Upper lobe of left lung (tissue), 6 donors: ENCODE data around the gene MEPE. TPM values are rescaled to one million over a fixed set of nuclear protein-coding genes. Genes with fewer than 3 reads are reported as not detected.
A peak's percentile ranks its signal among the peaks of the same experiment; 100 is the strongest.

Experiments used
- ATAC-seq, 2 donors: fragments of 200-7000 bp; cut with Tn5 transposase; one replicate each; pipeline ENCODE4 v1.9.1; 2022; ENCODE audit warnings: mild to moderate bottlenecking in 2 of 2, moderate library complexity in 2 of 2; ENCODE audit not compliant: low FRiP score in 2 of 2
- DNase-seq, 2 donors: peaks; one replicate each; pipeline ENCODE4 v3.0.0-alpha.2; 2019 to 2020
- H3K27ac ChIP-seq, 4 donors: fragments of 200-600 bp; sonication (generic); one replicate each; pipeline ENCODE4 v1.5.1; 2016 to 2019
- H3K27me3 ChIP-seq, 4 donors: fragments of 200-600 bp; sonication (generic); one replicate each; pipeline ENCODE4 v1.5.1; 2017 to 2019
- H3K36me3 ChIP-seq, 4 donors: fragments of 200-600 bp; sonication (generic); one replicate each; pipeline ENCODE4 v1.5.1; 2016 to 2019
- H3K4me1 ChIP-seq, 4 donors: fragments of 200-600 bp; sonication (generic); one replicate each; pipeline ENCODE4 v1.5.1; 2018 to 2019
- H3K4me3 ChIP-seq, 4 donors: fragments of 200-600 bp; sonication (generic); one replicate each; pipeline ENCODE4 v1.5.1; 2017 to 2019; ENCODE audit warnings: mild to moderate bottlenecking in 2 of 4, moderate library complexity in 1 of 4
- H3K9me3 ChIP-seq, 4 donors: fragments of 200-600 bp; sonication (generic); one replicate each; pipeline ENCODE4 v1.5.1; 2018 to 2019
- CTCF ChIP-seq, 6 experiments: fragments of 450-650 bp in 4 of 6; fragments of 200-600 bp in 2 of 6; sonication (generic) in 2 of 6; IDR thresholded peaks; one replicate each; pipeline ENCODE4 v1.5.1; 2016 to 2019; ENCODE audit warnings: antibody characterized with exemption in 6 of 6
- EP300 ChIP-seq, 4 donors: sonication (generic); formaldehyde crosslinking; IDR thresholded peaks; one replicate each; pipeline ENCODE4 v1.5.1; 2017; ENCODE audit warnings: antibody characterized with exemption in 4 of 4, control low read depth in 2 of 4
- POLR2A ChIP-seq, 4 donors: fragments of 450-650 bp; IDR thresholded peaks; one replicate each; pipeline ENCODE4 v1.5.1; 2016 to 2017; ENCODE audit warnings: antibody characterized with exemption in 4 of 4, mild to moderate bottlenecking in 2 of 4
- POLR2AphosphoS5 ChIP-seq, 2 donors: sonication (generic); formaldehyde crosslinking; IDR thresholded peaks; one replicate each; pipeline ENCODE4 v1.5.1; 2017; ENCODE audit warnings: antibody characterized with exemption in 2 of 2
- WGBS, 2 donors: methylation state at CpG; one replicate each; pipeline ENCODE4 v1.1.5; 2017 to 2018; 5-methylcytosine and 5-hydroxymethylcytosine counted together
- total RNA-seq, 6 donors: library from RNA; depleted of rRNA in 4 of 6; stranded (reverse); fragments of >200 nt in 4 of 6; gene quantifications; one replicate each; pipeline versions ENCODE4 v1.1.0 to v1.2.1, GENCODE V29; 2016 to 2021
- donor health status: DM: no; HTN: no; CAD: no; lungs with moderate emphysema.
- donor health status: DM: no; HTN: yes; CAD: no; lungs with severe emphysema.

The MEPE gene
- not detected for total RNA-seq

- Histone ChIP-seq H3K36me3 (no peaks in the 10 kb centered on the region), H3K4me3 (no peak within 1 kb of the TSS), H3K27me3 (no peaks in the 10 kb centered on the region), H3K27ac (no peak within 1 kb of the TSS), H3K9me3 (no peaks in the 10 kb centered on the region), H3K4me1 (no peaks in the 10 kb centered on the region)
- DNase-seq = no peak
- WGBS, 2 donors = 95 to 98% methylated on average over 2 of the region's 2 CpGs
- TF ChIP-seq CTCF (IDR thresholded peaks at IDR 0.05) (no peak), POLR2AphosphoS5 (IDR thresholded peaks at IDR 0.05) (no peak), EP300 (IDR thresholded peaks at IDR 0.05) (no peak)
- ATAC-seq = no peak
Observed at GRCh38 chr4:87832669-87833068, at the start of gene MEPE. Gene MEPE (plus strand): TSS chr4:87832969. CDS start chr4:87834715, 1,746 bp downstream.

GRCh38 chr4:87783781-87784180, 49.0 kb upstream of the MEPE start:
- no peaks in the 10 kb centered on the region for H3K4me1 ChIP-seq
- no peaks in the 10 kb centered on the region for H3K27me3 ChIP-seq
- ATAC-seq (no peak), DNase-seq (no peak)
- no peak overlapping the region for H3K27ac ChIP-seq
- no peak overlapping the region for H3K4me3 ChIP-seq
- TF ChIP-seq POLR2A (IDR thresholded peaks at IDR 0.05) = no peak
- WGBS, 2 donors = 89 to 91% methylated on average over 2 of the region's 2 CpGs
- no peaks in the 10 kb centered on the region for H3K36me3 ChIP-seq
- H3K9me3 ChIP-seq = no peaks in the 10 kb centered on the region

- Histone ChIP-seq H3K27me3 (no peaks in the 10 kb centered on the region), H3K4me3 (no peak overlapping the region), H3K36me3 (no peaks in the 10 kb centered on the region), H3K9me3 (no peaks in the 10 kb centered on the region), H3K27ac (no peak overlapping the region), H3K4me1 (no peaks in the 10 kb centered on the region)
- DNase-seq (peak in 1 of 2 donors; percentile 44), ATAC-seq (no peak)
- no peak for TF ChIP-seq EP300 (IDR thresholded peaks at IDR 0.05)
- TF ChIP-seq POLR2A (IDR thresholded peaks at IDR 0.05) = no peak
- no peak for TF ChIP-seq POLR2AphosphoS5 (IDR thresholded peaks at IDR 0.05)
- no peak for TF ChIP-seq CTCF (IDR thresholded peaks at IDR 0.05)
- 90 to 93% methylated on average over 13 to 15 of the region's 15 CpGs for WGBS, 2 donors
Observed at GRCh38 chr4:87785731-87786509, 46.8 kb upstream of the MEPE start.

- 38 to 52% methylated on average over 4 of the region's 4 CpGs for WGBS, 2 donors
- Histone ChIP-seq H3K4me1 (no peaks in the 10 kb centered on the region), H3K36me3 (no peaks in the 10 kb centered on the region), H3K27ac (no peak within 1 kb of the TSS), H3K9me3 (no peaks in the 10 kb centered on the region), H3K27me3 (no peaks in the 10 kb centered on the region), H3K4me3 (no peak within 1 kb of the TSS)
- TF ChIP-seq EP300 (IDR thresholded peaks at IDR 0.05) = no peak
- TF ChIP-seq CTCF (IDR thresholded peaks at IDR 0.05) = no peak
- TF ChIP-seq POLR2A (IDR thresholded peaks at IDR 0.05) = no peak
- TF ChIP-seq POLR2AphosphoS5 (IDR thresholded peaks at IDR 0.05) = no peak
- ATAC-seq (no peak), DNase-seq (no peak)
Observed at GRCh38 chr4:87799301-87800113, 33.3 kb upstream of the MEPE start, which contains the start of gene IBSP. Gene IBSP (plus strand): TSS chr4:87799554. CDS start chr4:87802362, 2,808 bp downstream.

- no peaks in the 10 kb centered on the region for H3K27me3 ChIP-seq
- H3K4me1 ChIP-seq = no peaks in the 10 kb centered on the region
- ATAC-seq = no peak
- H3K27ac ChIP-seq = no peak overlapping the region
- H3K4me3 ChIP-seq = no peak overlapping the region
- TF ChIP-seq POLR2AphosphoS5 (IDR thresholded peaks at IDR 0.05) = no peak
- no peak for TF ChIP-seq POLR2A (IDR thresholded peaks at IDR 0.05)
- no peak for TF ChIP-seq EP300 (IDR thresholded peaks at IDR 0.05)
- no peak for TF ChIP-seq CTCF (IDR thresholded peaks at IDR 0.05)
- no peak for DNase-seq
- no peaks in the 10 kb centered on the region for H3K9me3 ChIP-seq
- H3K36me3 ChIP-seq = no peaks in the 10 kb centered on the region
Observed at GRCh38 chr4:87802858-87803257, 29.9 kb upstream of the MEPE start.
